ENCODE data around the gene ITPR2.
"Not testable (repeated sequence)": the region's sequence is repeated elsewhere in the genome, so short reads cannot be mapped to it uniquely, and the experiment has no call there.

ITPR2 gene

GRCh38 chr12:26791301-26791791, 41.6 kb downstream of the ITPR2 start:
- no peak for DNase-seq (ENCODE audit: low read depth in 1 of 2, low spot score in 1 of 2)

GRCh38 chr12:26790645-26790994, 42.4 kb downstream of the ITPR2 start:
- DNase-seq (ENCODE audit: low read depth in 1 of 2, low spot score in 1 of 2), result no peak

- no peak for DNase-seq (ENCODE audit: low read depth in 1 of 2, low spot score in 1 of 2)
Measured at GRCh38 chr12:26789731-26790644, 43.0 kb downstream of the ITPR2 start.

GRCh38 chr12:26786865-26787514, 46.0 kb downstream of the ITPR2 start:
- no peak for DNase-seq (ENCODE audit: low read depth in 1 of 2, low spot score in 1 of 2)

- DNase-seq (ENCODE audit: low read depth in 1 of 2, low spot score in 1 of 2), result no peak
Measured at GRCh38 chr12:26786491-26786864, 46.5 kb downstream of the ITPR2 start.

- not testable (repeated sequence) for DNase-seq (ENCODE audit: low read depth in 1 of 2, low spot score in 1 of 2)
Measured at GRCh38 chr12:26783816-26784379, 49.1 kb downstream of the ITPR2 start.

GRCh38 chr12:26783131-26783526, 49.9 kb downstream of the ITPR2 start:
- no peak for DNase-seq (ENCODE audit: low read depth in 1 of 2, low spot score in 1 of 2)

- DNase-seq (ENCODE audit: low read depth in 1 of 2, low spot score in 1 of 2), result no peak
Measured at GRCh38 chr12:26782372-26783130, 50.4 kb downstream of the ITPR2 start.

- DNase-seq (ENCODE audit: low read depth in 1 of 2, low spot score in 1 of 2), result not testable (repeated sequence)
Measured at GRCh38 chr12:26780656-26781055, 52.3 kb downstream of the ITPR2 start.

GRCh38 chr12:26778173-26778775, 54.7 kb downstream of the ITPR2 start:
- DNase-seq (ENCODE audit: low read depth in 1 of 2, low spot score in 1 of 2), result not testable (repeated sequence)

GRCh38 chr12:26777236-26777635, 55.8 kb downstream of the ITPR2 start:
- no peak for DNase-seq (ENCODE audit: low read depth in 1 of 2, low spot score in 1 of 2)

- DNase-seq (ENCODE audit: low read depth in 1 of 2, low spot score in 1 of 2), result not testable (repeated sequence)
Measured at GRCh38 chr12:26775991-26776390, 57.0 kb downstream of the ITPR2 start.

GRCh38 chr12:26773313-26774104, 59.5 kb downstream of the ITPR2 start:
- no peak for DNase-seq (ENCODE audit: low read depth in 1 of 2, low spot score in 1 of 2)

GRCh38 chr12:26771861-26772260, 61.1 kb downstream of the ITPR2 start:
- DNase-seq (ENCODE audit: low read depth in 1 of 2, low spot score in 1 of 2), result no peak

GRCh38 chr12:26770239-26771070, 62.5 kb downstream of the ITPR2 start:
- no peak for DNase-seq (ENCODE audit: low read depth in 1 of 2, low spot score in 1 of 2)

- no peak for DNase-seq (ENCODE audit: low read depth in 1 of 2, low spot score in 1 of 2)
Measured at GRCh38 chr12:26769611-26770010, 63.4 kb downstream of the ITPR2 start.

GRCh38 chr12:26768611-26769603, 64.1 kb downstream of the ITPR2 start:
- no peak for DNase-seq (ENCODE audit: low read depth in 1 of 2, low spot score in 1 of 2)

- DNase-seq (ENCODE audit: low read depth in 1 of 2, low spot score in 1 of 2), result no peak
Measured at GRCh38 chr12:26767865-26768264, 65.1 kb downstream of the ITPR2 start.

Measured in activated T-helper 1 cell treated with anti-CD3 and anti-CD28 coated beads, Interleukin-2, amount 50 U/mL, for 16 hours (primary cell).